Panc1 (cell line): Measurements from ENCODE around the gene TGM3. TPM values are rescaled to one million over a fixed set of nuclear protein-coding genes. Genes with fewer than 3 reads are reported as not detected.

Experiments used
- ATAC-seq: fragments of 200-7000 bp; cut with Tn5 transposase; 2 replicates; pipeline ENCODE4 v1.9.1; 2020; ENCODE audit warnings: mild to moderate bottlenecking, moderate library complexity
- BruUV-seq: library from RNA; stranded (reverse); fragments of 400-500 nt; replicated peaks from 2 replicates; lab custom pipeline; 2021; lab: Mats Ljungman, UMichigan
- CTCF ChIA-PET: fragments of 300-600 bp; sonication (Branson Sonifier 250); formaldehyde crosslinking; loops from one replicate; lab custom pipeline; 2022; ENCODE audit warnings: antibody characterized with exemption; lab: Charles Lee
- POLR2A ChIA-PET: fragments of 300-600 bp; sonication (Branson Sonifier 250); formaldehyde crosslinking; loops from one replicate; lab custom pipeline; 2022; ENCODE audit warnings: antibody characterized with exemption; lab: Charles Lee
- DNase-seq: peaks from one replicate; pipeline ENCODE4 v3.0.0-alpha.2; 2010; ENCODE audit warnings: low read depth, low spot score
- H3K27ac ChIP-seq: 2 replicates; pipeline ENCODE4 v1.5.1; 2011; ENCODE audit warnings: mild to moderate bottlenecking, low read length, inconsistent platforms
- H3K27me3 ChIP-seq: fragments of 200-500 bp; sonication (Bioruptor generic); 2 replicates; pipeline ENCODE4 v1.6.0; 2014; ENCODE audit warnings: low read length, inconsistent platforms; ENCODE audit not compliant: control insufficient read depth, insufficient read depth
- H3K36me3 ChIP-seq: fragments of 200-500 bp; sonication (Bioruptor generic); 2 replicates; pipeline ENCODE4 v1.5.1; 2014; ENCODE audit warnings: inconsistent platforms, mild to moderate bottlenecking, low read length, moderate library complexity; ENCODE audit not compliant: control insufficient read depth, insufficient read depth
- H3K4me1 ChIP-seq: 2 replicates; pipeline ENCODE4 v1.5.1; 2011; ENCODE audit warnings: inconsistent platforms, mild to moderate bottlenecking, low read length, moderate library complexity; ENCODE audit not compliant: control insufficient read depth, insufficient read depth
- H3K4me3 ChIP-seq, 2 experiments: 2 replicates each; pipeline ENCODE4 v1.5.1; 2011 to 2012; ENCODE audit warnings: low read depth in 2 of 2, low read length in 2 of 2, mild to moderate bottlenecking in 2 of 2, inconsistent platforms in 1 of 2, moderate library complexity in 1 of 2
- H3K9me3 ChIP-seq: fragments of 200-500 bp; sonication (Bioruptor generic); 2 replicates; pipeline ENCODE4 v1.5.1; 2014; ENCODE audit warnings: low read depth, mild to moderate bottlenecking, inconsistent platforms, low read length, moderate library complexity; ENCODE audit not compliant: control insufficient read depth, insufficient read depth
- CTCF ChIP-seq: fragments of 450-650 bp; IDR thresholded peaks from 2 replicates; pipeline ENCODE4 v1.5.1; 2017; ENCODE audit warnings: mild to moderate bottlenecking
- POLR2AphosphoS5 ChIP-seq: IDR thresholded peaks from 2 replicates; pipeline ENCODE4 v1.6.1; 2012; ENCODE audit warnings: mild to moderate bottlenecking, low read depth, low read length, moderate library complexity
- SIN3A ChIP-seq: IDR thresholded peaks from 2 replicates; pipeline ENCODE4 v1.6.1; 2012; ENCODE audit warnings: low read depth, mild to moderate bottlenecking, low read length, moderate library complexity, borderline replicate concordance; ENCODE audit not compliant: insufficient read depth
- TCF7L2 ChIP-seq: IDR thresholded peaks from 2 replicates; pipeline ENCODE4 v1.6.1; 2011; ENCODE audit warnings: mild to moderate bottlenecking, low read depth, low read length, inconsistent platforms
- in situ Hi-C: cut with HindIII; loops from 2 replicates; pipeline ENCODE4 v1.10.0; 2016; ENCODE audit warnings: low sequenced_read_pairs, low pct_unique_long_range_greater_than_20kb
- intact Hi-C: fragments of 100-400 bp; cut with micrococcal nuclease; formaldehyde crosslinking; loops from one replicate; pipeline ENCODE4 v1.10.0; 2022; ENCODE audit not compliant: unreplicated experiment
- total RNA-seq: library from RNA; stranded (reverse); gene quantifications from one replicate; pipeline ENCODE4 v1.2.1, GENCODE V29; 2021; ENCODE audit not compliant: unreplicated experiment
- TF ChIP-seq, protein P1 (sequence below), 2 experiments: IDR thresholded peaks; 2 replicates each; pipeline ENCODE4 v1.6.1; 2011 to 2012; ENCODE audit warnings: low read depth in 2 of 2, control low read depth in 1 of 2, low read length in 1 of 2, mild to moderate bottlenecking in 1 of 2, moderate library complexity in 1 of 2; ENCODE audit not compliant: insufficient read depth in 1 of 2

Gene TGM3
- total RNA-seq, 1 experiment from 2014 or later, result not detected

DNA sequence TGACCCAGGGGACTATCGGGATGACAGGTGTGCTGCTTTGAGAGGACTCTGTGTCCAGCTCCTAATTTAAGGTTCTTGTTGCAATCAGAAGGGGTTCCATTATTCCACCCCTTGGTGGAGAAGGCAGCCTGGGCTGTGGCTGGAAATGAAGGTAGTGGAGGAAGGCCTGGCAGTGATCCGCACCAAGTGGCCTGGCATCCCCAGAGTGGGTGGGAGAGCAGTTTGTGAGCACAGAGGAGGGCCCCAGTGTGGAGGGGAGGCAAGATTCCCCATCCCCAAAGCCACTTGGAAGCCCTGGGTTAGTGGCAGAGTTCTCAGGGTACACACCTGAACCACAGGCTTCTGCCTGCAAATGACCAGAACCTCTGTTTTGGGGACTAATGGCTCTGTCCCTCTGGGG is 2.3 kb downstream of the TGM3 start:
- no peaks in the 10 kb centered on the region for H3K36me3 ChIP-seq
- DNase-seq (no peak), ATAC-seq (no peak)
- no peaks in the 10 kb centered on the region for H3K9me3 ChIP-seq
- peaks cover 2% of the 10 kb centered on the region; the same call in 1 of the 2 replicates for H3K27me3 ChIP-seq
- no peak overlapping the region for H3K4me3 ChIP-seq
- no peak overlapping the region for H3K27ac ChIP-seq
- no TSS peak for BruUV-seq
- in situ Hi-C loops (no loop called here), intact Hi-C loops (no loop called here)
- ChIA-PET POLR2A (no interaction called here), CTCF (no interaction called here)
- no peaks in the 10 kb centered on the region for H3K4me1 ChIP-seq
- TF ChIP-seq CTCF (no peak), SIN3A (no peak), POLR2AphosphoS5 (no peak), TCF7L2 (no peak)
- TF ChIP-seq, protein P1, sequence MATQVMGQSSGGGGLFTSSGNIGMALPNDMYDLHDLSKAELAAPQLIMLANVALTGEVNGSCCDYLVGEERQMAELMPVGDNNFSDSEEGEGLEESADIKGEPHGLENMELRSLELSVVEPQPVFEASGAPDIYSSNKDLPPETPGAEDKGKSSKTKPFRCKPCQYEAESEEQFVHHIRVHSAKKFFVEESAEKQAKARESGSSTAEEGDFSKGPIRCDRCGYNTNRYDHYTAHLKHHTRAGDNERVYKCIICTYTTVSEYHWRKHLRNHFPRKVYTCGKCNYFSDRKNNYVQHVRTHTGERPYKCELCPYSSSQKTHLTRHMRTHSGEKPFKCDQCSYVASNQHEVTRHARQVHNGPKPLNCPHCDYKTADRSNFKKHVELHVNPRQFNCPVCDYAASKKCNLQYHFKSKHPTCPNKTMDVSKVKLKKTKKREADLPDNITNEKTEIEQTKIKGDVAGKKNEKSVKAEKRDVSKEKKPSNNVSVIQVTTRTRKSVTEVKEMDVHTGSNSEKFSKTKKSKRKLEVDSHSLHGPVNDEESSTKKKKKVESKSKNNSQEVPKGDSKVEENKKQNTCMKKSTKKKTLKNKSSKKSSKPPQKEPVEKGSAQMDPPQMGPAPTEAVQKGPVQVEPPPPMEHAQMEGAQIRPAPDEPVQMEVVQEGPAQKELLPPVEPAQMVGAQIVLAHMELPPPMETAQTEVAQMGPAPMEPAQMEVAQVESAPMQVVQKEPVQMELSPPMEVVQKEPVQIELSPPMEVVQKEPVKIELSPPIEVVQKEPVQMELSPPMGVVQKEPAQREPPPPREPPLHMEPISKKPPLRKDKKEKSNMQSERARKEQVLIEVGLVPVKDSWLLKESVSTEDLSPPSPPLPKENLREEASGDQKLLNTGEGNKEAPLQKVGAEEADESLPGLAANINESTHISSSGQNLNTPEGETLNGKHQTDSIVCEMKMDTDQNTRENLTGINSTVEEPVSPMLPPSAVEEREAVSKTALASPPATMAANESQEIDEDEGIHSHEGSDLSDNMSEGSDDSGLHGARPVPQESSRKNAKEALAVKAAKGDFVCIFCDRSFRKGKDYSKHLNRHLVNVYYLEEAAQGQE (IDR thresholded peaks at IDR 0.05; ENCODE audit: insufficient read depth in 1 of 2, low read depth in 2 of 2, low read length in 1 of 2), result no peak

DNA sequence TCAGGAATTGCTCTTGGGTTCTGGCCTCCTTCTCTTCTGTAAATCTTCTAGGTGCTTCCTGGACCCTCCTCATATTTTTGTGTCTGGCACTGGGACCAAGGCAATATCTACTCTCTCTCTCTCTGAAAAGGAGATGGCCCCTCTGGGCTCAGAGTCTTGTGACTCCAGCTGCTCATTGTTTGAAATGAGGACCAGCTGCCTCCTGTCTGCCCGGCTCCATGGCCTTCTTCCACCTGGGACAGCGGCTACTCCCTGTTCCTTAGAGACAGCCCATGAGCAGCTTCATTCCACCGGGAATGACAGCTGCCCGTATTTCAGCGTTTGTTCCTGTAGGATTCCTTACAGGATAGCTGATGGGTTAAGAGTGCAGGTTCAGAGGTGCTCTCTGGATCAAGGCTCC is 2.9 kb downstream of the TGM3 start:
- BruUV-seq, result no TSS peak
- no peak overlapping the region for H3K4me3 ChIP-seq

More for the DNA sequence above, 2.9 kb downstream of the TGM3 start:
- Histone ChIP-seq H3K27ac (no peak overlapping the region), H3K36me3 (no peaks in the 10 kb centered on the region), H3K9me3 (no peaks in the 10 kb centered on the region), H3K4me1 (no peaks in the 10 kb centered on the region), H3K27me3 (peaks cover 2% of the 10 kb centered on the region; the same call in 1 of the 2 replicates)
- ChIA-PET CTCF (no interaction called here), POLR2A (no interaction called here)
- TF ChIP-seq TCF7L2, result no peak
- no peak for TF ChIP-seq POLR2AphosphoS5
- TF ChIP-seq, protein P1 (IDR thresholded peaks at IDR 0.05; ENCODE audit: insufficient read depth in 1 of 2, low read depth in 2 of 2, low read length in 1 of 2), result no peak
- TF ChIP-seq SIN3A, result no peak
- no peak for TF ChIP-seq CTCF
- no peak for ATAC-seq
- in situ Hi-C loops, result no loop called here
- intact Hi-C loops, result no loop called here
- no peak for DNase-seq
